IPS-15b (cell line): ENCODE data around the gene GTPBP1.

ENCODE experiments used
- H3K27me3 ChIP-seq: one replicate; pipeline ENCODE4 v1.6.1; 2013; ENCODE audit warnings: low read length; ENCODE audit not compliant: control insufficient read depth, insufficient read depth
- H3K36me3 ChIP-seq: one replicate; pipeline ENCODE4 v1.6.1; 2013; ENCODE audit warnings: low read length; ENCODE audit not compliant: control insufficient read depth, insufficient read depth
- H3K4me1 ChIP-seq: one replicate; pipeline ENCODE4 v1.6.1; 2013; ENCODE audit warnings: mild to moderate bottlenecking, low read length; ENCODE audit not compliant: control insufficient read depth, insufficient read depth
- H3K4me3 ChIP-seq: one replicate; pipeline ENCODE4 v1.5.1; 2013; ENCODE audit warnings: low read depth, low read length
- H3K9ac ChIP-seq: one replicate; pipeline ENCODE4 v1.6.1; 2013; ENCODE audit warnings: low read depth, mild to moderate bottlenecking, low read length
- H3K9me3 ChIP-seq: one replicate; pipeline ENCODE4 v1.6.1; 2013; ENCODE audit warnings: mild to moderate bottlenecking, low read length; ENCODE audit not compliant: control insufficient read depth, insufficient read depth

GTPBP1 gene

GRCh38 chr22:38759005-38759404 lies 53.3 kb downstream of the GTPBP1 start:
- H3K4me3 ChIP-seq: no peak overlapping the region
- peaks cover 4% of the 10 kb centered on the region for H3K4me1 ChIP-seq
- peaks cover 5% of the 10 kb centered on the region for H3K27me3 ChIP-seq
- no peaks in the 10 kb centered on the region for H3K9me3 ChIP-seq
- H3K36me3 ChIP-seq: no peaks in the 10 kb centered on the region
- no peak overlapping the region for H3K9ac ChIP-seq

DNA sequence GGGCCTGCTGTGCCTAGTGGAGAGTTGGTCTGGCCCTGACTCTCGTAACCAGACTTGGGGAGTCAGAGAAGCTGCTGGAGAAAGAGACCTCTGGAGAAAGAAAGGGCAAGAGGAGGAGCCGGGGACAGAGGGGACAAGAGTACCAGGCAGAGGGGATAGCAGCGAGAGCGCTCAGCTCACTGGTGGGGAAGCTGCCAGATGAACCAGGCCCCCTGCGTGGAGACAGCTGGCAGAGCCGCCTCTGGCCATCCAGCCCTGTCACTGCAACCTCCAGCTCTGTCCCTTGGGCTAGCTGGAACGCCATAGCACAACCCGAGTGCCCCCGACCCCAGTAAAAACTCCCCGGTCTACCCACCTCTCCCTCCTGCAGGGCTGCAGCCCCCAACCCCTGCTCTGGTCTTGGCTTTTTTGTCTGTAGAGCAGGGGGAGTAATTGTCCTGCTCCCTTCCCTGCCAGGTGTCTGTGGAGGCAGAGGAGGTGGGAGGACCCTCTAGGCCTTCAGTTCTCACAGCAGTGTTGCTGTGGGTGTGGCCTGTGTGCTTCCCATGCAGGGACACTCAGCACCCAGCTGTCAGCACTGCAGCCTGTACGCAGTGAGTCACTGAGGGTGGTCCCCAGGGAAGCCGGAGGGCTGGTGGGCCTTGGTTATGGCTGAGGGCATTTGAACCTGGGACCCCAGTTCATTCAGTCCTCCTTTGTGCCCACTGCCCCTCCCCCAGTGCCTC lies 54.9 kb downstream of the GTPBP1 start:
- Histone ChIP-seq H3K36me3 (no peaks in the 10 kb centered on the region), H3K4me3 (no peak overlapping the region), H3K9me3 (no peaks in the 10 kb centered on the region), H3K9ac (no peak overlapping the region), H3K4me1 (no peaks in the 10 kb centered on the region), H3K27me3 (peaks cover 5% of the 10 kb centered on the region)

DNA sequence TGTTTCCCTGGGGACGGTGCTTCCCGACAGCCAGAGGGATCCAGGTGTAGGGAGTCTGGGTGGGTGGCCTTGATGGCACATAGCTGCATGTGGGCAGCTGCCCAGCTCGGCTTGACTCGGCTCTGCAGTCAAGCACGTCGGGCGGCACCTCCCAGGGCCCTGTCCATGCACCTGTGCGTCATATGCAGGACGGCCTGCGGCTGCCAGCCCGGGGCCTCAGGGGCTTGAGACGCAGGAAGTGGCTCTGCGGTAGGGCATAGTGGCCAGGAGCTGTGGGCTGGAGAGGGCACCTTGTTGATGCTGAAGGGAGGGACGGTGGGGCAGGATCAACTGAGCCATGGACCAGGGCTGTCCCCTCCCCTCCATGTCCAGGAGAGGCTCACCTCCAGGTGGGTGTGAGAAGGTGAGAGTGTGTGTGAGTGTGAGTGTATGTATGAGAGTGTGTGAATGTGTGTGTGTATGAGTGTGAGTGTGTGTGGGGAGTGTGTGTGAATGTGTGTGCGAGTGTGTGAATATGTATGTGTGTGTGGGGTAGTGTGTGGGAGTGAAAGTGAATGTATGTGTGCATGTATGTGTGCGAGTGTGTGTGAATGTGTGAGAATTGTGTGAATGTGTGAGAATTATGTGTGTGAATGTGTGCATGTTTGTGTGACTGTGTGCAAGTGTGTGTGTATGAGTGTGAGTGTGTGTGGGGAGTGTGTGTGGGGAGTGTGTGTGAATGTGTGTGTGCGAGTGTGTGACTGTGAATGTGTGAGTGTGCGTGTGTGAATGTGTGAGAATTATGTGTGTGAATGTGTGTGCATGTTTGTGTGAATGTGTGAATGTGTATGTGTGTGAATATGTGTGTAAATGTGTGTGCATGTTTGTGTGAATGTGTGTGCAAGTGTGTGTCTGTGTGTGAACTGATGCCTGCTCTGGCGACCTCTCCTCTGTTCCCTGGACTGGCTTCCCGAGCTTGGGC lies 55.7 kb downstream of the GTPBP1 start:
- no peaks in the 10 kb centered on the region for H3K4me1 ChIP-seq

GRCh38 chr22:38762551-38762983 lies 56.8 kb downstream of the GTPBP1 start:
- Histone ChIP-seq H3K4me3 (no peak overlapping the region), H3K4me1 (no peaks in the 10 kb centered on the region), H3K9ac (no peak overlapping the region), H3K36me3 (no peaks in the 10 kb centered on the region), H3K9me3 (no peaks in the 10 kb centered on the region), H3K27me3 (no peaks in the 10 kb centered on the region)

More for the DNA sequence above, 55.7 kb downstream of the GTPBP1 start:
- Histone ChIP-seq H3K9me3 (no peaks in the 10 kb centered on the region), H3K4me3 (no peak overlapping the region), H3K36me3 (no peaks in the 10 kb centered on the region), H3K9ac (no peak overlapping the region), H3K27me3 (peaks cover 5% of the 10 kb centered on the region)

DNA sequence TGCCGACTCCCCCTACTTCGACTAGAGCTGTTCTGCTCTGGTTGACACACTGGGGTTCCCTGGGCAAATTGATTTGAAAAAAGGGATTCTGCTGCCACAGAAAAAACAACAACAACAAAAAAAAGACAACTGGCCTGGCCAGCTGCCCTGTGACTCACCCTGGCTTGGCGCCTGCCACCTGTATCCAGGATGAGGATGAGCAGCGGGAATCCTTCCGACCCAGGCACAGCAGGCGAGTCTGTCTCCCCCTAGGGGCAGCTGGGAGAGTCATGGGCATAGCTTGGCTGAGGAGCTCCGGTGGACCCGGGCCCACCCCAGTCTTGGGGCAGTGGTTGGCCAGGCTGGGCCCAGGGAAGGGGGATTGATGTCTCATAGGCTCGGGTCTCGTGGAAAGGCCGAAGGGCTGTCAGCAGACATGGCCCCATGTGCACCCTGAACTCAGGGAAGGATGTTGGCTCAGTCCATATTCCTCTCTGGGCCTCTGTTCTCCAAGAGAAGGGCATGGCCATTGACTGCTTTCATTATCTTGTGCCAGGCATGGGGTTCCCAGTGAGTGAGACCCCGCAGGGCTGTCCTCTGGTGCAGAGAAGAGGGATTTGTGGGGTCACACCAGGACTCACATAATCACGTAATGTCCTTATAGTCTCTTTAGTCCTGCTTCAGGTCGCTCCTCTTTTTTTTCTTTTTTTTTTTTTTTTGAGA lies 60.5 kb downstream of the GTPBP1 start:
- Histone ChIP-seq H3K27me3 (no peaks in the 10 kb centered on the region), H3K9ac (no peak overlapping the region), H3K4me1 (no peaks in the 10 kb centered on the region), H3K9me3 (no peaks in the 10 kb centered on the region), H3K36me3 (no peaks in the 10 kb centered on the region), H3K4me3 (no peak overlapping the region)

DNA sequence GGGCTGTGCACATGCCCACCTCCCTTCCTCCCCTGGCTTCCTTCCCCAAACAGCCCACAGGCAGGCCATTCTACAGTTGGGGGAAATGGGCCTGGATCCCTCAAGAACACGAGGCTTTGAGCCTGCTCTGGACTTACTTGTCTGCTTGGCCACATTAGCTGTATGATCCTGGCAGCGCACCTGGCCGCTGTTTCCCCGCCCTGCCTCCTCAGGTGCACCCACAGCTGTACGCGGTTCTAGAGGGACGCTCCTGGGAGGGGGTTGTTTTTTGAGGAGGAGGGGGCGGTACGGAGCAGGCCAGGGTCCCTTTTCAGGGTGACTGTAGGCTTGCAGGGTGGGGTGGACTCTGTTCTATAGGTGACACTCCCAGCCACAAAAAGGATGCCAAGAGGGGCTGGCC lies 61.6 kb downstream of the GTPBP1 start:
- Histone ChIP-seq H3K4me1 (no peaks in the 10 kb centered on the region), H3K9ac (no peak overlapping the region), H3K27me3 (no peaks in the 10 kb centered on the region), H3K4me3 (no peak overlapping the region), H3K36me3 (no peaks in the 10 kb centered on the region), H3K9me3 (no peaks in the 10 kb centered on the region)

DNA sequence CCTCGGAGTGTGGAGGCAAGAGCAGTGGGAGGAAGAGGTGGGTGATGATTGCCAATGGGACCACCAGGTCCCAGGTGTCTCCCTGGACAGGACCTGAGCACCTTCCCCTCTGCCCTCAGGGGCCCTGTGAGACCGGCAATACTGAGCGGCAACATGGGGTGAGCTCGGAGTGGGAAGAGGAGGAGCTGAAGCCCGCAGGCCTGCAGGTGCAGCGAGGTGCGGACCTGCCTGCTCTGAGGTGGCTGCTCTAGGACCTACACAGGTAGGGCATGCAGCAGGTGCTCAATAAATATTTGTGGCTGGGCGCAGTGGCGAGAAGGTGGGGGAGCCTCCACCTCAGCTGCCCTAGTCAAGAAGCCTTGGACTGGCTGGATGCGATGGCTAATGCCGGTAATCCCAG lies 62.3 kb downstream of the GTPBP1 start:
- Histone ChIP-seq H3K9ac (no peak overlapping the region), H3K4me1 (no peaks in the 10 kb centered on the region), H3K9me3 (no peaks in the 10 kb centered on the region), H3K27me3 (no peaks in the 10 kb centered on the region), H3K4me3 (no peak overlapping the region), H3K36me3 (no peaks in the 10 kb centered on the region)

GRCh38 chr22:38770257-38770949 lies 64.7 kb downstream of the GTPBP1 start:
- Histone ChIP-seq H3K4me1 (no peaks in the 10 kb centered on the region), H3K9ac (no peak overlapping the region), H3K27me3 (no peaks in the 10 kb centered on the region), H3K36me3 (no peaks in the 10 kb centered on the region), H3K9me3 (no peaks in the 10 kb centered on the region), H3K4me3 (no peak overlapping the region)

- H3K4me1 ChIP-seq: no peaks in the 10 kb centered on the region
- no peak overlapping the region for H3K4me3 ChIP-seq
- no peaks in the 10 kb centered on the region for H3K9me3 ChIP-seq
- no peaks in the 10 kb centered on the region for H3K36me3 ChIP-seq
- H3K27me3 ChIP-seq: no peaks in the 10 kb centered on the region
- no peak overlapping the region for H3K9ac ChIP-seq
Observed at GRCh38 chr22:38772623-38772873, 66.8 kb downstream of the GTPBP1 start.

GRCh38 chr22:38773363-38773946 lies 67.7 kb downstream of the GTPBP1 start:
- Histone ChIP-seq H3K4me3 (no peak overlapping the region), H3K9me3 (no peaks in the 10 kb centered on the region), H3K27me3 (no peaks in the 10 kb centered on the region), H3K36me3 (no peaks in the 10 kb centered on the region), H3K4me1 (no peaks in the 10 kb centered on the region), H3K9ac (no peak overlapping the region)

DNA sequence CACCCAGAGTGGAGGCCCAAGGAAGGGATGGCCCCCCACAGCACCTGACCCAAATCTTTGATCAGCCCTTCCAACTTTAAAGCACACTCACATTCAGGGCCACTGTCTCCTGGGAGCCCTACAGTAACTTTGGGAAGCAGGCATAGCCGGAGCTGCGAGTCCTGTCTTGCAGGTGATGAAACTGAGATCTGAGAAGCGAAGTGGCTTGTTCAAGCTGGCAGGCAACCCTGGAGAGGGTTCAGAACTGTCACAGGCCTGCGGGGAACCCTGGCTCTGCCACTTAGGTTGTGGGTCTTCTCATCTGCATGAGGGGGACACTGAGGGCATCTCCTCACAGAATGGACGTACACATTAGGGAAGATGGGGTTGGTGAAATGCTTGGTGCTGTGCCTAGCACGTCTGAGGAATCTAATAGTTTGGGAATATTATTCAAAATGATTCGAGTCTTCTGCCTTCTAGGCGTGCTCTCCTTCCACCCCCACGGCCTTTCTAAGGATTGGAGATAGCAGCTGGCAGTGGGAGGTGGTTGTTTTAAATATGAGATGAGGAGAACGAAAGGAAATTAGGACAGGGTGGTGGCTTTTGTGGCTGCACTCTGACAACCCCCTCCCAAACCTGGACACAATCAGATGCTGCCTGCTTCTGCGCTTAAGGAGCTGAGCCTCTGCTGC lies 68.9 kb downstream of the GTPBP1 start:
- Histone ChIP-seq H3K4me1 (no peaks in the 10 kb centered on the region), H3K9ac (no peak overlapping the region)

More for the DNA sequence above, 68.9 kb downstream of the GTPBP1 start:
- H3K9me3 ChIP-seq: no peaks in the 10 kb centered on the region
- no peak overlapping the region for H3K4me3 ChIP-seq
- H3K36me3 ChIP-seq: no peaks in the 10 kb centered on the region
- no peaks in the 10 kb centered on the region for H3K27me3 ChIP-seq
